KMS-11 (cell line): ENCODE results near the gene NDUFB2.

Experiments used
- H2AFZ ChIP-seq: fragments of 200-600 bp; sonication (generic); 2 replicates; pipeline ENCODE4 v1.6.1; 2016; ENCODE audit warnings: antibody characterized with exemption, mixed run types, low read depth
- H3K27ac ChIP-seq: fragments of 200-600 bp; sonication (generic); 2 replicates; pipeline ENCODE4 v1.6.1; 2016; ENCODE audit warnings: mild to moderate bottlenecking, mixed run types
- H3K27me3 ChIP-seq: fragments of 200-600 bp; sonication (generic); 2 replicates; pipeline ENCODE4 v1.6.1; 2017; ENCODE audit warnings: mild to moderate bottlenecking, low read depth, mixed run types, moderate library complexity; ENCODE audit not compliant: insufficient read depth
- H3K36me3 ChIP-seq: fragments of 200-600 bp; sonication (generic); 2 replicates; pipeline ENCODE4 v1.6.1; 2017; ENCODE audit warnings: mild to moderate bottlenecking, mixed run types; ENCODE audit not compliant: insufficient read depth
- H3K4me1 ChIP-seq: fragments of 200-600 bp; sonication (generic); 2 replicates; pipeline ENCODE4 v1.6.1; 2016; ENCODE audit warnings: mild to moderate bottlenecking, low read depth, mixed run types; ENCODE audit not compliant: poor library complexity, severe bottlenecking
- H3K4me2 ChIP-seq: fragments of 200-600 bp; sonication (generic); 2 replicates; pipeline ENCODE4 v1.7.0; 2016; ENCODE audit warnings: mild to moderate bottlenecking, mixed run types
- H3K4me3 ChIP-seq: fragments of 200-600 bp; sonication (generic); IDR thresholded peaks from 2 replicates; pipeline ENCODE4 v1.6.1; 2017; ENCODE audit warnings: low read depth, low read length, mixed read lengths; ENCODE audit not compliant: insufficient read depth
- H3K79me2 ChIP-seq: fragments of 200-600 bp; sonication (generic); 2 replicates; pipeline ENCODE4 v1.6.1; 2016; ENCODE audit warnings: low read depth, mixed run types; ENCODE audit not compliant: insufficient read depth
- H3K9ac ChIP-seq: fragments of 200-600 bp; sonication (generic); 2 replicates; pipeline ENCODE4 v1.6.1; 2016; ENCODE audit warnings: mild to moderate bottlenecking, mixed run types
- H4K20me1 ChIP-seq: fragments of 200-600 bp; sonication (generic); 2 replicates; pipeline ENCODE4 v1.6.1; 2016; ENCODE audit warnings: mild to moderate bottlenecking, mixed run types; ENCODE audit not compliant: insufficient read depth
- TF ChIP-seq, protein P1 (sequence below): fragments of 200-600 bp; sonication (generic); conservative IDR thresholded peaks from 2 replicates; pipeline ENCODE4 v1.6.1; 2017; ENCODE audit warnings: low read depth, mild to moderate bottlenecking, antibody characterized with exemption, low read length, moderate library complexity, mixed read lengths

NDUFB2 gene

DNA sequence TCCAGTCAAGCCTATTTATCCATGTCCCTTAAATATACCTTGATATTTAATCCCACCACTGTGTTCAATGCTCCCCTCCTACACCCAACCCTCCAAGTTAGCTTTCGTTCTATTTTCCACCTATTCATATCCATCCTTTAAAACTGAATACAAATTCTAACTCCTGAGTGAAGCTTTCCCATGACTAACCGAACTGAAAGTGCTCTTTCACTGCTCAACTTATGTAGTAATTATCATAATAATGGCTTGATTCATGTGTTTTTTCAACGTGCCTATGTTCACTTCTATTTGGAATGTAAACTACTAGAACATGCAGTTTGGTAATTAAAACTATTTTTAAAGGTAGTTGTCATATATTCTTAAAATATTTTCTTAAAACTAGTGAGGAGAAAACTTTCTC lies 58.0 kb downstream of the NDUFB2 start:
- H3K27ac ChIP-seq, result no peak overlapping the region
- no peaks in the 10 kb centered on the region for H3K4me1 ChIP-seq
- no peaks in the 10 kb centered on the region for H3K79me2 ChIP-seq
- no peak overlapping the region for H2AFZ ChIP-seq
- H3K9ac ChIP-seq, result no peak overlapping the region
- no peak overlapping the region for H3K4me2 ChIP-seq
- TF ChIP-seq, protein P1, sequence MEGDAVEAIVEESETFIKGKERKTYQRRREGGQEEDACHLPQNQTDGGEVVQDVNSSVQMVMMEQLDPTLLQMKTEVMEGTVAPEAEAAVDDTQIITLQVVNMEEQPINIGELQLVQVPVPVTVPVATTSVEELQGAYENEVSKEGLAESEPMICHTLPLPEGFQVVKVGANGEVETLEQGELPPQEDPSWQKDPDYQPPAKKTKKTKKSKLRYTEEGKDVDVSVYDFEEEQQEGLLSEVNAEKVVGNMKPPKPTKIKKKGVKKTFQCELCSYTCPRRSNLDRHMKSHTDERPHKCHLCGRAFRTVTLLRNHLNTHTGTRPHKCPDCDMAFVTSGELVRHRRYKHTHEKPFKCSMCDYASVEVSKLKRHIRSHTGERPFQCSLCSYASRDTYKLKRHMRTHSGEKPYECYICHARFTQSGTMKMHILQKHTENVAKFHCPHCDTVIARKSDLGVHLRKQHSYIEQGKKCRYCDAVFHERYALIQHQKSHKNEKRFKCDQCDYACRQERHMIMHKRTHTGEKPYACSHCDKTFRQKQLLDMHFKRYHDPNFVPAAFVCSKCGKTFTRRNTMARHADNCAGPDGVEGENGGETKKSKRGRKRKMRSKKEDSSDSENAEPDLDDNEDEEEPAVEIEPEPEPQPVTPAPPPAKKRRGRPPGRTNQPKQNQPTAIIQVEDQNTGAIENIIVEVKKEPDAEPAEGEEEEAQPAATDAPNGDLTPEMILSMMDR, result no peak
- no peaks in the 10 kb centered on the region for H3K27me3 ChIP-seq
- no peaks in the 10 kb centered on the region for H3K36me3 ChIP-seq
- no peaks in the 10 kb centered on the region for H4K20me1 ChIP-seq
- no peak overlapping the region for H3K4me3 ChIP-seq
